C4-2B (cell line): ENCODE measurements around the gene DLG2.

Experiments
- CTCF ChIP-seq: fragments of 450-650 bp; conservative IDR thresholded peaks from 2 replicates; pipeline ENCODE4 v1.5.1; 2017; ENCODE audit warnings: mild to moderate bottlenecking
- ZFX ChIP-seq: fragments of 450-650 bp; IDR thresholded peaks from 2 replicates; pipeline ENCODE4 v1.6.1; 2017

GRCh38 chr11:83971063-83971462, 1656.1 kb downstream of the DLG2 start:
- TF ChIP-seq CTCF (no peak), ZFX (no peak)
